ENCODE results near the gene KLRC4.

DNA sequence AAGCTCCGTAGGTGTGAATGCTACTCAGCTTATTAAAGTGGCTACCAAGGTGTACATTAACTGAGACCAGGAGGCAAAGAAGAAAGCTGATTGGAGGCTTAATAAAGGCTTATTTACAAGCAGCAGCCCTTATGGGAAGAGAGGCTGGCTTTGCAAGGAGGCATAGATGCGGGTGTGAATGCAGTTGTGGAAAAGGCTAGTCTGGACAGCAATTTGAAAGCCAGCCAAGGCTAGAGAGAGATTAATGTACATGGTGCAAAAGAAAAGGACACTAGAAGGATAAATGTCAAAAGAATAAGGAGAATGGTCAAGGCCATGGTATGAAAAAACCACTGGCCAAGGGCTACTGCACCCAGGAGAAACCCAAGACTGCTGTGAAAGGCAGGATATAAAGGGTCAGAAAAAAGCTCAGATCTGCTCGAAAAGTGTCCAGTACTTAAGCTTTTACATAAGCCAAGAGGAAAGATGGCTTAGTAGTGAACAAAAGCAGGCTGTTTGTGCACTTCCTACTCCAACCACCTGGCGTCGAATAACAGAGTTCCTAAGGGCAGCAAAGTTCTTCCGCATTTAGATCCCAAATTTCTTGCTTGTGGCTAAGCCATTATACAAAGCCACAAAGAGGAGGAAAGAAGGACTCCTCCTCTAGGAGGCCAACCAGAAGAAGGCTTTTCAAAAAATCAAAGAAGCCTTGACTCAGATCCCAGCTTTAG, 43.7 kb downstream of the KLRC4 start:
- TF ChIP-seq EZH2 (IDR thresholded peaks at IDR 0.05; ENCODE audit: low read depth): no peak
- TF ChIP-seq, protein P1, sequence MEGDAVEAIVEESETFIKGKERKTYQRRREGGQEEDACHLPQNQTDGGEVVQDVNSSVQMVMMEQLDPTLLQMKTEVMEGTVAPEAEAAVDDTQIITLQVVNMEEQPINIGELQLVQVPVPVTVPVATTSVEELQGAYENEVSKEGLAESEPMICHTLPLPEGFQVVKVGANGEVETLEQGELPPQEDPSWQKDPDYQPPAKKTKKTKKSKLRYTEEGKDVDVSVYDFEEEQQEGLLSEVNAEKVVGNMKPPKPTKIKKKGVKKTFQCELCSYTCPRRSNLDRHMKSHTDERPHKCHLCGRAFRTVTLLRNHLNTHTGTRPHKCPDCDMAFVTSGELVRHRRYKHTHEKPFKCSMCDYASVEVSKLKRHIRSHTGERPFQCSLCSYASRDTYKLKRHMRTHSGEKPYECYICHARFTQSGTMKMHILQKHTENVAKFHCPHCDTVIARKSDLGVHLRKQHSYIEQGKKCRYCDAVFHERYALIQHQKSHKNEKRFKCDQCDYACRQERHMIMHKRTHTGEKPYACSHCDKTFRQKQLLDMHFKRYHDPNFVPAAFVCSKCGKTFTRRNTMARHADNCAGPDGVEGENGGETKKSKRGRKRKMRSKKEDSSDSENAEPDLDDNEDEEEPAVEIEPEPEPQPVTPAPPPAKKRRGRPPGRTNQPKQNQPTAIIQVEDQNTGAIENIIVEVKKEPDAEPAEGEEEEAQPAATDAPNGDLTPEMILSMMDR (conservative IDR thresholded peaks at IDR 0.05): no peak

All from PC-9 (cell line).